ENCODE measurements around the gene SLITRK4. TPM values are rescaled to one million over a fixed set of nuclear protein-coding genes. Genes with fewer than 3 reads are reported as not detected.

SLITRK4 gene
- total and polyA plus RNA-seq, 2 donors from 2014 or later = 2.8 to 6.0 TPM

GRCh38 chrX:143615851-143616250 lies 20.1 kb downstream of the SLITRK4 start:
- intact Hi-C loops (cut with DNase I) = no loop called here
- no peak for TF ChIP-seq CTCF (IDR thresholded peaks at IDR 0.05; ENCODE audit: borderline replicate concordance, extremely low read depth, insufficient read depth)
- Histone ChIP-seq H3K9me3 (ENCODE audit: control insufficient read depth in 2 of 3, insufficient read depth in 1 of 3, low read length in 3 of 3) (no peaks in the 10 kb centered on the region), H3K4me3 (ENCODE audit: low read length in 3 of 3) (no peak overlapping the region), H3K9ac (ENCODE audit: low read length in 3 of 3) (no peak overlapping the region), H3K4me1 (ENCODE audit: control insufficient read depth in 2 of 3, insufficient read depth in 2 of 3, low read depth in 1 of 3, low read length in 3 of 3) (no peaks in the 10 kb centered on the region), H3K36me3 (ENCODE audit: control insufficient read depth in 2 of 3, insufficient read depth in 3 of 3, low read length in 3 of 3) (no peaks in the 10 kb centered on the region), H3K27me3 (ENCODE audit: control insufficient read depth, insufficient read depth, low read length) (no peaks in the 10 kb centered on the region), H3K27ac (ENCODE audit: low read depth in 2 of 2, low read length in 2 of 2) (no peak overlapping the region)
- DNase-seq (no peak), FAIRE-seq (no peak)

GRCh38 chrX:143601809-143602208 lies 34.1 kb downstream of the SLITRK4 start:
- DNase-seq (no peak), FAIRE-seq (no peak)
- Histone ChIP-seq H3K4me1 (ENCODE audit: control insufficient read depth in 2 of 3, insufficient read depth in 2 of 3, low read depth in 1 of 3, low read length in 3 of 3) (no peaks in the 10 kb centered on the region), H3K27me3 (ENCODE audit: control insufficient read depth, insufficient read depth, low read length) (no peaks in the 10 kb centered on the region), H3K9me3 (ENCODE audit: control insufficient read depth in 2 of 3, insufficient read depth in 1 of 3, low read length in 3 of 3) (no peaks in the 10 kb centered on the region), H3K36me3 (ENCODE audit: control insufficient read depth in 2 of 3, insufficient read depth in 3 of 3, low read length in 3 of 3) (no peaks in the 10 kb centered on the region), H3K27ac (ENCODE audit: low read depth in 2 of 2, low read length in 2 of 2) (no peak overlapping the region), H3K4me3 (ENCODE audit: low read length in 3 of 3) (no peak overlapping the region), H3K9ac (ENCODE audit: low read length in 3 of 3) (no peak overlapping the region)
- intact Hi-C loops (cut with DNase I) = no loop called here
- no peak for TF ChIP-seq CTCF (IDR thresholded peaks at IDR 0.05; ENCODE audit: borderline replicate concordance, extremely low read depth, insufficient read depth)

GRCh38 chrX:143581240-143581639 lies 54.7 kb downstream of the SLITRK4 start:
- intact Hi-C loops (cut with DNase I) = no loop called here
- FAIRE-seq = no peak

More at GRCh38 chrX:143581240-143581639, 54.7 kb downstream of the SLITRK4 start:
- no peaks in the 10 kb centered on the region for H3K27me3 ChIP-seq (ENCODE audit: control insufficient read depth, insufficient read depth, low read length)
- no peaks in the 10 kb centered on the region for H3K9me3 ChIP-seq (ENCODE audit: control insufficient read depth in 2 of 3, insufficient read depth in 1 of 3, low read length in 3 of 3)
- no peak overlapping the region for H3K27ac ChIP-seq (ENCODE audit: low read depth in 2 of 2, low read length in 2 of 2)
- DNase-seq = no peak
- no peak for TF ChIP-seq CTCF (IDR thresholded peaks at IDR 0.05; ENCODE audit: borderline replicate concordance, extremely low read depth, insufficient read depth)
- no peaks in the 10 kb centered on the region for H3K36me3 ChIP-seq (ENCODE audit: control insufficient read depth in 2 of 3, insufficient read depth in 3 of 3, low read length in 3 of 3)
- H3K4me1 ChIP-seq (ENCODE audit: control insufficient read depth in 2 of 3, insufficient read depth in 2 of 3, low read depth in 1 of 3, low read length in 3 of 3) = no peaks in the 10 kb centered on the region
- H3K9ac ChIP-seq (ENCODE audit: low read length in 3 of 3) = no peak overlapping the region
- no peak overlapping the region for H3K4me3 ChIP-seq (ENCODE audit: low read length in 3 of 3)

Data from kidney (tissue), 14 donors.